Ovary (tissue), 1 donor: ENCODE measurements around the gene UCHL5.

Experiments
- EP300 ChIP-seq: sonication (generic); formaldehyde crosslinking; IDR thresholded peaks from one replicate; pipeline ENCODE4 v1.6.1; 2017; ENCODE audit warnings: antibody characterized with exemption
- POLR2A ChIP-seq: fragments of 450-650 bp; IDR thresholded peaks from one replicate; pipeline ENCODE4 v1.6.1; 2017; ENCODE audit warnings: antibody characterized with exemption, mild to moderate bottlenecking, moderate library complexity

- TF ChIP-seq POLR2A (no peak), EP300 (no peak)
Measured at GRCh38 chr1:192966073-192966472, 93.1 kb downstream of the UCHL5 start.
